ENCODE data around the gene CPNE1.
"Not testable (repeated sequence)": the region's sequence is repeated elsewhere in the genome, so short reads cannot be mapped to it uniquely, and the experiment has no call there.

CPNE1 gene

DNA sequence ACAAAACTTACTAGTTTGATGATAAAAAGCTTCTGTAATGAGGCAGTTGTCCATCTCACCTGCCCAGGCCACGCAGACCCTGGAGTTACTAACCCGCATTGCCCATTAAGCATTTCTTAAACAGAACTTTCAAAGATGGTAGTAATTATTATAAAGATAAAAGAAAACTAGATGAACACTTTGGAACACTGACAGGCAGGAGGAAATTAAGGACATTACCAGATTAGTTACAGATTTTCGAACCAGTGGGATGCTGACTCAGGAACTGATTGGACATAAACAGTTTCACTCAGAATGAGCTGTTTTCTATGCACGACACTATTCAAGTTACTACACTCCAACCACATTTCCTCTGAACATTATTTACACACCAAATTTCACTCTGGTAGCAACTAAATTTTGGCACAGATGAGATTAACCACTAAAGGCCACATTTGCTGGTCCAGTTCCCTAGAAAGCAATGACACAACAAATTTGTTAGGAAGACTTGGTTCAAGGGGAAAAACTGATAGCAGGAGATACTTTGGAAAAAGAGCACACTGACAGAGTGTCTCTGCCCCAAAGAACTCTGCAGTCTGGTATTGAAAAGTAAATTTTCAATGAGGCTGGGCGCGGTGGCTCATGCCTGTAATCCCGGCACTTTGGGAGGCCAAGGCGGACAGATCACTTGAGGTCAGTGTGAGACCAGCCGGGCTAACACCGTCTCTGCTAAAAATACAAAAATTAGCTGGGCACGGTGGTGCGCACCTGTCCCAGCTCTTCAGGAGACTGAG is 37.5 kb upstream of the CPNE1 start:
- Mint-ChIP-seq H3K27me3 (no peaks in the 10 kb centered on the region), H3K27ac (peak overlapping the region; percentile 45), H3K9me3 (no peaks in the 10 kb centered on the region), H3K4me3 (no peak overlapping the region), H3K36me3 (peaks cover 11% of the 10 kb centered on the region), H3K4me1 (peaks cover 18% of the 10 kb centered on the region)
- no peak for ATAC-seq (ENCODE audit: low read depth)
- no peak for DNase-seq (ENCODE audit: low spot score in 2 of 2)

DNA sequence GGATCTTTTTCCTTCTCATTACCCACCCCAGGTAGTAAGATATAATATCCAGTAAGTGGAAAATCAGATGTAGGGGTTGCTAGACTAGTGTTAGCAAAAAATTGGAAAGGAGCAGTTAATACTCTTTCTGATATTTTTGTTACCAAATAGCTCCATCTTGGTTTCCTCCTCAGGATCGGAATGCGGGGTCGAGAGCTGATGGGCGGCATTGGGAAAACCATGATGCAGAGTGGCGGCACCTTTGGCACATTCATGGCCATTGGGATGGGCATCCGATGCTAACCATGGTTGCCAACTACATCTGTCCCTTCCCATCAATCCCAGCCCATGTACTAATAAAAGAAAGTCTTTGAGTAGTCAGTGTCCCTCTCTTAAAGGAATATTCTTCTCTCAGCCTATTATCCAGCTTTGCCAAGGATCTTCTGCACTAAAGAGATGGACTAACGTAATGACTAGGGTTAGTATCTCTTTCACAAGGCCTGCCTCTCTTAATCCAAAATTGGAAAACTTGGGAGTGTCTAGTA is 36.0 kb upstream of the CPNE1 start:
- H3K4me1 Mint-ChIP-seq: peaks cover 18% of the 10 kb centered on the region
- no peaks in the 10 kb centered on the region for H3K27me3 Mint-ChIP-seq
- H3K9me3 Mint-ChIP-seq: no peaks in the 10 kb centered on the region
- H3K4me3 Mint-ChIP-seq: peak overlapping the region; percentile 95
- no peak for ATAC-seq (ENCODE audit: low read depth)
- DNase-seq (ENCODE audit: low spot score in 2 of 2): no peak
- H3K36me3 Mint-ChIP-seq: peaks cover 10% of the 10 kb centered on the region
- peak overlapping the region; percentile 92 for H3K27ac Mint-ChIP-seq

DNA sequence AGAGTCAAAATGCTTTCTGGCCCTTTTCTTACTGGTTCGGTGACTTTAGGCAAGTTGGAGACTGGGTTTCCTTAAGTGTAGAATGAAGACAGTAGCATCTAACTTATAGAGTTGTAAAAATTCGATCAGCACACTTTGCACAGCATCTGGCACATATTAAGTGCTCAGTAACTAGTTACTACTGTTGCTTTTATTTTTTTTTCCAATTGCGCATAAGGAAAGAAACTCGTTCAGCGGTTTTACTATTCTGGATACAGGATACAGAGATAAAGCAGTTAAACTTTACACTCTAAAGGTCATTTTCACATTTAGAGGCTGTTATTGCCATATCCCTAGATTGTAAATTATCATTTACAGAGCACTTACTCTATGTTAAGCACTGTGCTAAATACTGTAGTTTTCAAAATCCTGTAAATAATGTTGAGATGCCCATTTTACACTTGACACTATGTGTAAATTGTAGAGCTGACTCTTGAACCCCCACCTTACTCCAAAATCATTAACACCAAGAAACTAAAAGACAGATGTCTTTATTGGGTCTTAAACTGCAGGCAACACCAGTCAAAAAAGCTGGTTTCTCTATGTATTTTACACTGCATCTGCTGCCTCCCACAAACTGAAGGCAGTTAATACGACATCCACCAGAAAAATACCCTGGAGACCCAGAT is 35.4 kb upstream of the CPNE1 start:
- no peaks in the 10 kb centered on the region for H3K27me3 Mint-ChIP-seq
- ATAC-seq (ENCODE audit: low read depth) (no peak), DNase-seq (ENCODE audit: low spot score in 2 of 2) (no peak)
- peak overlapping the region; percentile 92 for H3K27ac Mint-ChIP-seq
- peaks cover 18% of the 10 kb centered on the region for H3K4me1 Mint-ChIP-seq
- peak overlapping the region; percentile 95 for H3K4me3 Mint-ChIP-seq
- peaks cover 13% of the 10 kb centered on the region for H3K36me3 Mint-ChIP-seq
- no peaks in the 10 kb centered on the region for H3K9me3 Mint-ChIP-seq

DNA sequence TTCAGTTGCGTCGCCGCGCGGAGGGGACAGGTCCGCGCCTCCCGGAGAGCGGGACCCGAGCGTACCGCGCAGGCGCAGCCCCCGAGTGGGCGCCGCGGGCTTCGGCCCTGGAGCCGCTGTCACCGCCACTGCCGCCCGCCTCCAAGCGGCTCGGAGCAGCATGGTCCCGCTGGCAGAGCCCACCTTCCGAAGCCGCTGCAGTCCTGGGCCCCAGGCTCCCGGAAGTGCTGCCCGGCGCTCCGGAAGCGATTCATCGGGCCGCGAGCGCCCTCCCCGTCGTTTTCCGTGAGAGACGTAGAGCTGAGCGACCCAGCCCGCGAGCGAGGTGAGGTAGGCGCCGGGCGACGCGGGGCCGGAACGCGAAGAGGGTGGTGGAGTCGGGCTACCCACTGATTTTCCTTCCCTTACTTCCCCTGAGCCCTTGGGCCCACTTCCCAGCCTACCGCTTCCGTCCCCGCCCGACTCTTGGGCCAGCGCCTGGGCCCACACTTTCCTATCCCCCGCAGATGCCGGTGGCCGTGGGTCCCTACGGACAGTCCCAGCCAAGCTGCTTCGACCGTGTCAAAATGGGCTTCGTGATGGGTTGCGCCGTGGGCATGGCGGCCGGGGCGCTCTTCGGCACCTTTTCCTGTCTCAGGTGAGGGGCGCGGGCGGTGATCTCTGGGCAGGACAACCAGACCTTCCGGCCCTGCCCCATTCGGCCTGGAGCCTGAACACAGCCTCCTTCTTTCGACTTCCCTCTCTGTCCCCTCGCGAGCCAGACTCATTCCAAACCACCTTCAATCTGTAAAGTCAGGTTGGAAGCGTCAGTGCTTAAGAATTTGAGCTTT is 34.6 kb upstream of the CPNE1 start, which contains the start of the genes NFS1 and ROMO1:
Gene NFS1, minus strand, starts transcription at position 226 of the 830 bp plus-strand sequence. Its CDS starts 64 bp downstream, at position 162.
Gene ROMO1, plus strand, starts transcription at position 279 of the 830 bp plus-strand sequence. Its CDS starts 228 bp downstream, at position 507.
- ATAC-seq (ENCODE audit: low read depth) (peak; percentile 91), DNase-seq (ENCODE audit: low spot score in 2 of 2) (peak; percentile 74 to 79)
- Mint-ChIP-seq H3K27me3 (no peaks in the 10 kb centered on the region), H3K36me3 (peaks cover 10% of the 10 kb centered on the region), H3K4me3 (peak within 1 kb of the TSS; percentile 95), H3K27ac (peak within 1 kb of the TSS; percentile 92), H3K4me1 (peaks cover 18% of the 10 kb centered on the region), H3K9me3 (no peaks in the 10 kb centered on the region)

DNA sequence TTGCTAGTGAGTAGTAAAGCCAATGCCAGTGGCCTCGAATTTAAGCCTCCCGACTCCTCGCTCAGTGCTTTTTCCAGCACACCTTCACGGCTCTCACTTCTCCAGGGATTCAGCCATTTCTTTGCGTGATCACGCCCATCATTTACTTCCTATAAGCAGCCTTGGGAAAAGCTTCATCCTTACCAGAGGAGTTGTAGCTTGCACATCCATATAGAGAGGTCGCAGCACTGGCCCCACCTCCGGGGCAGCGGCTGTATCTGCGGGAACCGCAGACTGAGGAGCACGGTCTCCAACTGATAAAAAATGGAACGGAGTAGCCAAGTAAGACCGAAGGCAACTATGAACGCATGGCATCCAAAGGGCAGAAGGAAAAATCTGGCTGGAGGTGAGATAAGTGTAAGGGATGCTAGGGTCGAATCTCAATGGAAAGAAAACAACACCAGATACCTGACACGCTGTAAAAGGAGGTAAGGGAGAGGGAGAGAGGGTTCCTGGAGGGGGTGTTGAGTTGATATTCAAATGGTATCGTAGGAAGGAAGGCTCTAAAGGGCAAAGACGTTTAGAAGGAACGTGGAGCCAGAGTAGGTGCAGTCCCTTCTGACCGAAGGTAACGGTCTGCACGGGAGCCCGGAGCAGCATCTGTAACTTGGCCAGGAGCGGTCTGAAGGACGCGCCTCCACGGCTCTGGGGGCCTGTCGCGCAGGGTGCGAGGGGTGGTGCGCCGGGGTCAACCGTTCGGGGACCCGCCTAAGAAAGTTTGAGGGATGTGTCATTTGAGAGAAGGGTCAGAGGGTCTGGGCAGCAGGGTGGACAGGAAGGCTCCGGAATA is 33.8 kb upstream of the CPNE1 start:
- Mint-ChIP-seq H3K27ac (peak overlapping the region; percentile 92), H3K27me3 (no peaks in the 10 kb centered on the region), H3K4me1 (peaks cover 18% of the 10 kb centered on the region), H3K4me3 (peak overlapping the region; percentile 95), H3K9me3 (no peaks in the 10 kb centered on the region), H3K36me3 (peaks cover 4% of the 10 kb centered on the region)
- ATAC-seq (ENCODE audit: low read depth) (peak; percentile 21), DNase-seq (ENCODE audit: low spot score in 2 of 2) (no peak)

DNA sequence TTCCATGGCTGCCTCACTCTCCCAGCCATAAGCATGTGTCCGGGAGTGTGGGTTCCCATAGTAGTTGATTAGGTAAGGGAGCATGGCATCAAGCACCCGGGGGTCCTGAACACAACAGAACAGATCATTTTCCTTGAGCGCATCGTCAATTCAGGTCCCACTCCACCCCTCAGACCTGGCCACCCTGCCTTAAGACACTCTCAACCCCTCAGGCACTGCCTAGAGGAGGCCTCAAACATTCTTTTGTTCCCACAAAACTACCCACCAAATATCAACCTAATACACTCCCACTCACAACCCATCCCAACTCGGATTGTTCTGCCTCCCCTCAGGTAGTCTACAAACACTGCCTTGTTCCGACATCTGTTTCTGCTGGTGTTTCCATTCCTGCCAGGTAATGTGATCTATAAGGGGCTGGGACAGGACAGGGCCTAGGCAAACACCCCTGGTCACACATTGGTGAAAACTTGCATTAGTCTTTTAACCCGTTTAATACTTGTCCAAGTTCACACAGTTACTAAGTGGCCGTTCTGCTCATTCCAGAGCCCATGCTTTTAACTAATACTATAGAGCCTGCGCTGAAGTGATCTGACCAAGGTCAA is 33.1 kb upstream of the CPNE1 start:
- Mint-ChIP-seq H3K27me3 (no peaks in the 10 kb centered on the region), H3K36me3 (peaks cover 4% of the 10 kb centered on the region), H3K9me3 (no peaks in the 10 kb centered on the region), H3K27ac (peak overlapping the region; percentile 92), H3K4me1 (peaks cover 18% of the 10 kb centered on the region), H3K4me3 (peak overlapping the region; percentile 95)
- ATAC-seq (ENCODE audit: low read depth) (no peak), DNase-seq (ENCODE audit: low spot score in 2 of 2) (no peak)

DNA sequence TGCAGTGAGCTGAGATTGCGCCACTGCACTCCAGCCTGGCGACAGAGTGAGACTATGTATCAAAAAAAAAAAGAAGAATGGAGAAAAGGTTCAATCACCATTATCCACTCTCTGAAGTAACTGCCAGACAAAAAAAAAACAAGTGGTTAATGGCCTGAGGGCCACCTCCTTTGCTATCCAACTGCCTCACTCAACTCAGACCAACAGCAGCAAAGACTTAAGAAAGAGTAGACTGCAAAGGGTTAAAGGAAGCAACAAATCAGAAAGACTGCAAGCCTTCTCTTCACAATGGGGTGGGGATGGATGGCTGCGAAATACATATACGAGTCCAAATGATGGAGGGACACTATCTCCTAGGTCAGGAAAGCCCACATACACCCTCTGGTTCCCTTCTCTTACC is 31.3 kb upstream of the CPNE1 start:
- H3K27me3 Mint-ChIP-seq: no peaks in the 10 kb centered on the region
- no peaks in the 10 kb centered on the region for H3K9me3 Mint-ChIP-seq
- H3K36me3 Mint-ChIP-seq: peaks cover 5% of the 10 kb centered on the region
- H3K27ac Mint-ChIP-seq: no peak overlapping the region
- H3K4me3 Mint-ChIP-seq: no peak overlapping the region
- H3K4me1 Mint-ChIP-seq: peaks cover 18% of the 10 kb centered on the region
- ATAC-seq (ENCODE audit: low read depth) (no peak), DNase-seq (ENCODE audit: low spot score in 2 of 2) (no peak)

DNA sequence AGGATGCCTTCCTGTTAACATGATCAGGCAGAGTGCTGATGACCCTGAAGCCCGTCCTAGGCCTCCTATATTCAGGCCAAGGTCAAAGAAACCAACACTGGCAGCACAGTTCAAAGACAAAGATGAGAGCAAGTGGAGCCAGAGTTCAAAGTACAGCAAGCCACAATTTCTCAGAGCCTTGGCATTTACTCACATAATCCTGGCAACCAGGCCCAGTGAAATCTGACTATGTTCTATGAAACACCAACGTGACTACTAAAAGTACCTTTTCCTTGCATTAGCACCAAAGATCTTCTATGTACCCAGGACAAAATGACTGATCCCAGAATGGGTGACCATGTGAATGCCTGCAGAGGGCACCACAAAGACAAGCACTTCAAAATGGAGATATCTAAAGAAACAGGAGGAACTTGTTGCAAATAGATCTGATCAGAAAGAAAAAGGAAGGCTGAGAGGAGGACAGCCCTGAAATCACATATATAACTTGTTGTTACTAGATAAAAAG is 30.6 kb upstream of the CPNE1 start:
- Mint-ChIP-seq H3K4me1 (peaks cover 17% of the 10 kb centered on the region), H3K4me3 (no peak overlapping the region), H3K27ac (no peak overlapping the region), H3K9me3 (no peaks in the 10 kb centered on the region), H3K36me3 (peaks cover 8% of the 10 kb centered on the region), H3K27me3 (no peaks in the 10 kb centered on the region)
- DNase-seq (ENCODE audit: low spot score in 2 of 2) (no peak), ATAC-seq (ENCODE audit: low read depth) (no peak)

DNA sequence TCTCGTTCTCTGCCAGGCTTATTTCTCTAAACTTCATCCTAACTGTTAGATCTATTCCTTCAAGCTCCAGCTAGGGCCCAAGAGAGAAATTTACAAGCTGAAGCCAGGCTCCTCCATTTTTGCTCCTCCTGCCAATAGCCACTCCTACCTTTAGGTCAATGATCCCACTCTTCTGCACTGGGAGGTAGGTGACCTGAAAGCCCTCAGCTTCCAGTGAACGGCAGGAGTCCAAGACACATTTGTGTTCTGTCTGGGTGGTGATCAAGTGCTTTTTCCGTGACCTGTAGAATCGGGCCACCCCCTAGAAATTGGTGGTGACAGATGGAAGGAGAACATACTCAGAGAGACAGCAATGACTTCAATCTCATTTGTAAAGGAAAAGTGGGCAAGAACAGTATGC is 25.6 kb upstream of the CPNE1 start:
- H3K4me1 Mint-ChIP-seq: no peaks in the 10 kb centered on the region
- no peak for DNase-seq (ENCODE audit: low spot score in 2 of 2)
- no peaks in the 10 kb centered on the region for H3K9me3 Mint-ChIP-seq
- ATAC-seq (ENCODE audit: low read depth): no peak
- peaks cover 23% of the 10 kb centered on the region for H3K36me3 Mint-ChIP-seq
- no peak overlapping the region for H3K4me3 Mint-ChIP-seq
- H3K27me3 Mint-ChIP-seq: no peaks in the 10 kb centered on the region
- H3K27ac Mint-ChIP-seq: no peak overlapping the region

DNA sequence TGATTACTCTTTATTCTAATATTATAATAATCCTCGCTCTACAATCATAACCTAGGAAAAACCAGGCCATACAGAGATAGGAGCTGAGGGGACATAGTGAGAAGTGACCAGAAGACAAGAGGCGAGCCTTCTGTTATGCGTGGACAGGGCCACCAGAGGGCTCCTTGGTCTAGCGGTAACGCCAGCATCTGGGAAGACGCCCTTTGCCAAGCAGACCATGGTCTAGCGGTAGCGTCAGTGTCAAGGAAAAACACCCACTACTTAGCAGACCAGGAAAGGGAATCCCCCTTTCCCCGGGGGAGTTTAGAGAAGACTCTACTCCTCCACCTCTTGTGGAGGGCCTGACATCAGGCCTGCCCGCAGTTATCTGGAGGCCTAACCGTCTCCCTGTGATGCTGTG is 22.2 kb upstream of the CPNE1 start:
- H3K27ac Mint-ChIP-seq; H3K4me1 Mint-ChIP-seq; ATAC-seq (ENCODE audit: low read depth); H3K9me3 Mint-ChIP-seq; DNase-seq (ENCODE audit: low spot score in 2 of 2); H3K27me3 Mint-ChIP-seq; H3K4me3 Mint-ChIP-seq: not testable (repeated sequence)
- peaks cover 24% of the 10 kb centered on the region for H3K36me3 Mint-ChIP-seq

DNA sequence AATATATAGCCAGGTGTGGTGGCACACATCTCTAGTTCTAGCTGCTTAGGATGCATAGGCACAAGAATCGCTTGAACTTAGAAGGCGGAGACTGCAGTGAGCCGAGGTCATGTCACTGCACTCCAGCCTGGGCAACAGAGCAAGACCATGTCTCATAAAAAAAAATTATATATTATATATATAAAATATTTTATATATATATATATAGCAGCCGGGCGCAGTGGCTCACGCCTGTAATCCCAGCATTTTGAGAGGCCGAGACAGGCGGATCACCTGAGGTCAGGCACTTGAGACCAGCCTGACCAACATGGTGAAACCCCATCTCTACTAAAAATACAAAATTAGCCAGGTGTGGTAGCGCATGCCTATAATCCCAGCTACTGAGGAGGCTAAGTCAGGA is 20.7 kb upstream of the CPNE1 start:
- not testable (repeated sequence) for H3K27me3 Mint-ChIP-seq

DNA sequence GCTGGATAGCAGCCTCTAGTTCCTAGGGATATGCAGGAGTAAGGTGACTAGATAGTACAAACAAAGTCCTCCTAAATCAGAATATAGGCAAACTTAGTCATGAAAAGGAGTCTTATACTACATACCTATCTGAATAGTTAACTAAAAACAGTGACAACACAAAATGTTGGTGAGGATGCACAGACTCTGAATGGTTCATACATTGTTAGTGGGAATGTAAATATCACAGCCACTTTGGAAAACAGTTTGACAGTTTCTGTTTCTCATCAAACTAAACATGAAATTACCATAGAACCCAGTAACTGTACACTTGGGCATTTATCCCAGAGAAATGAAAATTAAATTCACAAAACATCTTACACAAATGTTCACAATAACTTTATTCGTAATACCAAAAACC is 17.3 kb upstream of the CPNE1 start:
- Mint-ChIP-seq H3K4me3 (no peak overlapping the region), H3K4me1 (peaks cover 9% of the 10 kb centered on the region), H3K9me3 (no peaks in the 10 kb centered on the region), H3K27me3 (no peaks in the 10 kb centered on the region), H3K27ac (no peak overlapping the region), H3K36me3 (peaks cover 7% of the 10 kb centered on the region)
- ATAC-seq (ENCODE audit: low read depth): no peak
- no peak for DNase-seq (ENCODE audit: low spot score in 2 of 2)

More for the DNA sequence above, 20.7 kb upstream of the CPNE1 start:
- H3K27ac Mint-ChIP-seq; H3K9me3 Mint-ChIP-seq; H3K4me1 Mint-ChIP-seq; ATAC-seq (ENCODE audit: low read depth); DNase-seq (ENCODE audit: low spot score in 2 of 2); H3K4me3 Mint-ChIP-seq: not testable (repeated sequence)
- H3K36me3 Mint-ChIP-seq: peaks cover 22% of the 10 kb centered on the region
